ENCODE measurements around the gene CD40. TPM values are rescaled to one million over a fixed set of nuclear protein-coding genes. Genes with fewer than 3 reads are reported as not detected.
"Not testable (repeated sequence)": the region's sequence is repeated elsewhere in the genome, so short reads cannot be mapped to it uniquely, and the experiment has no call there.

Gene CD40
- total RNA-seq, 6 experiments from 2014 or later: 8.8 to 11.7 (median 9.4) TPM

DNA sequence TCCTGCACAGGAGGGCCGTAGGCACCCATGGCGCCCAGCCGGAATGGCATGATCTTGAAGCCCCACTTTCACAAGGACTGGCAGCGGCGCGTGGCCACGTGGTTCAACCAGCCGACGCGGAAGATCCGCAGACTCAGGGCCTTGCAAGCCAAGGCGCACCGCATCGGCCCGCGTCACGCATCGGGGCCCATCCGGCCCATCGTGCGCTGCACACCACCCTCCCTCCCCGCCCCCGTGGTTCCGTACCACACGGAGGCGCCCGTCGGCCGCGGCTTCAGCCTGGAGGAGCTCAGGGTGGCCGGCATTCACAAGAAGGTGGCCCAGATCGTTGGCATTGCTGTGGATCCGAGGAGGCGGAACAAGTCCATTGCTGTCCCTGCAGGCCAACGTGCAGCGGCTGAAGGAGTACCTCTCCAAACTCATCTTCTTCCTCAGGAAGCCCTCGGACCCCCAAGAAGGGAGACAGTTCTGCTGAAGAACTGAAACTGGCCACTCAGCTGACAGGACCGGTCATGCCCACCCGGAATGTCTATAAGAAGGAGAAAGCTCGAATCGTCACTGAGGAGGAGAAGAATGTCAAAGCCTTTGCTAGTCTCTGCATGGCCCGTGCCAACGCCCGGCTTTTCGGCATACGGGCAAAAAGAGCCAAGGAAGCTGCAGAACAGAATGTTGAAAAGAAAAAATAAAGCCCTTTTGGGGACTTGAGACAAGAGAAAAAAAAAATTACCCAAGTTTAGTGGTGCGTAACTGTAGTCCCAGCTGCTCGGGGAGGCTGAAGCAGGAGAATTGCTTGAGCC lies 18.4 kb upstream of the CD40 start:
- 36% methylated on average over 28 of the region's 48 CpGs for WGBS (ENCODE audit: insufficient coverage, low coverage, low lambda C conversion rate, missing lambda C conversion rate)
- H3K4me3 ChIP-seq: no peak overlapping the region

DNA sequence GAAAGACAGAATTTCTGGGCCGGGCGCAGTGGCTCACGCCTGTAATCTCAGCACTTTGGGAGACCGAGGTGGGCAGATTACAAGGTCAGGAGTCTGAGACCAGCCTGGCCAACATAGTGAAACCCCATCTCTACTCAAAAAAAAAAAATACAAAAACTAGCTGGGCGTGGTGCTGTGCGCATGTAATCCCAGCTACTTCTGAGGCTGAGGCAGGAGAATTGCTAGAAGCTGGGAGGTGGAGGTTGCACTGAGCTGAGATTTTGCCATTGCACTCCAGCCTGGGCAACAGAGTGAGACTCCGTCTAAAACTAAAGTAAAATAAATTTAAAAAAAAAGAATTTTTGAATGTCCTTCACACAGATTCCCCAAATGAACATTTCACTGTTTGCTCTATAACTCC lies 17.7 kb upstream of the CD40 start:
- intact Hi-C loops (cut with DNase I); H3K27me3 ChIP-seq; H3K4me1 ChIP-seq; H3K4me3 ChIP-seq; DNase-seq; ATAC-seq; H3K27ac ChIP-seq; H3K9me3 ChIP-seq; H3K36me3 ChIP-seq: not testable (repeated sequence)
- 76% methylated on average over 7 of the region's 7 CpGs for WGBS (ENCODE audit: insufficient coverage, low coverage, low lambda C conversion rate, missing lambda C conversion rate)

More for the DNA sequence above, 18.4 kb upstream of the CD40 start:
- H3K4me1 ChIP-seq: no peaks in the 10 kb centered on the region
- no peak overlapping the region for H3K27ac ChIP-seq
- peak in 3 of 4 donors; percentile 52 to 66 (median 61) for ATAC-seq
- H3K27me3 ChIP-seq: peaks cover 0 to 4% of the 10 kb centered on the region in 2 donors
- TF ChIP-seq POLR2A (IDR thresholded peaks at IDR 0.05): no peak
- TF ChIP-seq, protein P1, sequence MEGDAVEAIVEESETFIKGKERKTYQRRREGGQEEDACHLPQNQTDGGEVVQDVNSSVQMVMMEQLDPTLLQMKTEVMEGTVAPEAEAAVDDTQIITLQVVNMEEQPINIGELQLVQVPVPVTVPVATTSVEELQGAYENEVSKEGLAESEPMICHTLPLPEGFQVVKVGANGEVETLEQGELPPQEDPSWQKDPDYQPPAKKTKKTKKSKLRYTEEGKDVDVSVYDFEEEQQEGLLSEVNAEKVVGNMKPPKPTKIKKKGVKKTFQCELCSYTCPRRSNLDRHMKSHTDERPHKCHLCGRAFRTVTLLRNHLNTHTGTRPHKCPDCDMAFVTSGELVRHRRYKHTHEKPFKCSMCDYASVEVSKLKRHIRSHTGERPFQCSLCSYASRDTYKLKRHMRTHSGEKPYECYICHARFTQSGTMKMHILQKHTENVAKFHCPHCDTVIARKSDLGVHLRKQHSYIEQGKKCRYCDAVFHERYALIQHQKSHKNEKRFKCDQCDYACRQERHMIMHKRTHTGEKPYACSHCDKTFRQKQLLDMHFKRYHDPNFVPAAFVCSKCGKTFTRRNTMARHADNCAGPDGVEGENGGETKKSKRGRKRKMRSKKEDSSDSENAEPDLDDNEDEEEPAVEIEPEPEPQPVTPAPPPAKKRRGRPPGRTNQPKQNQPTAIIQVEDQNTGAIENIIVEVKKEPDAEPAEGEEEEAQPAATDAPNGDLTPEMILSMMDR (IDR thresholded peaks at IDR 0.05): no peak
- peak in 1 of 3 donors; percentile 34 for DNase-seq
- intact Hi-C loops (cut with DNase I): loop anchor here in 1 of 2 donors (10.0 kb wide), 1 partner anchor 85 kb away; no protein-coding TSS in a partner anchor
- no peaks in the 10 kb centered on the region for H3K36me3 ChIP-seq
- no peaks in the 10 kb centered on the region for H3K9me3 ChIP-seq

DNA sequence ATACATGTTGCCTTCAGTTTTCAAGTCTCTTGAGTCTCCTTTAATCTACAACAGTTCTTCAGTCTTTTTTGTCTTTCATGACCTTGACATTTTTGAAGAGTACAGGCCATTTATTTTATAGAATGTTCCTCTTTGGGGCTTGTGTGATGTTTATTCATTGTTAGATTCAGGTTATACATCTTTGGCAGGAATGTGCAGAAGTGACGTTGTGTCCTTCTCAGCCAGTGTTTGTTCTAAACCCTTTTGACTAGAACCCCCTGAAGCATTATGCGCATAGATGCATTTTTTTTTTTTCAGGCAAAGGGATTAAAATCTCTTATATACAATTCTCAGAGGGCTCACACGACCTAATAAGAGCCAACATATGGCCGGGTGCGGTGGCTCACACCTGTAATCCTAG lies 17.1 kb upstream of the CD40 start:
- DNase-seq (no peak), ATAC-seq (no peak)
- no peak overlapping the region for H3K27ac ChIP-seq
- H3K4me1 ChIP-seq: no peaks in the 10 kb centered on the region
- H3K27me3 ChIP-seq: peaks cover 0 to 4% of the 10 kb centered on the region in 2 donors
- intact Hi-C loops (cut with DNase I): no loop called here
- no peak overlapping the region for H3K4me3 ChIP-seq
- no peaks in the 10 kb centered on the region for H3K9me3 ChIP-seq
- 52% methylated on average over 4 of the region's 5 CpGs for WGBS (ENCODE audit: insufficient coverage, low coverage, low lambda C conversion rate, missing lambda C conversion rate)
- H3K36me3 ChIP-seq: no peaks in the 10 kb centered on the region
- TF ChIP-seq, protein P1 (IDR thresholded peaks at IDR 0.05): no peak
- TF ChIP-seq POLR2A (IDR thresholded peaks at IDR 0.05): no peak

DNA sequence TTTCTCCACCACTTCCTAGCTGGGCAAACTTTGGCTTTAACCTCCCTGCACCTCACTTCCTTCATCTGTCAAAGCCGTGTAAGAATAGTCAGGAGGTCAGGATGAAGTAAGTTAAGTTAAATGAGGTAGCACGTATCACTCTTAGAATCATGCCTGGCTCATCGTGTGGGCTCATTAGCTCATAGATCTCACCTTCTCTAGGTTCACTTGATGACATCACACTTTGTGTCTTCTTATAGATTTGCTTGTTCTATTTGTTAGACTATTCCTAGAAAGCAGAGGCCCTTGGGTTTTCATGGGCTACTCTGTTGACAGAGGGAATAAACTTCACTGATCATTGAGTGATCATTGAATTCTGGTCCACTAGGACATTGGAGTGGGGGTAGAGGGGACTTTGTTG lies 16.2 kb upstream of the CD40 start:
- no peak overlapping the region for H3K27ac ChIP-seq
- H3K27me3 ChIP-seq: peaks cover 0 to 4% of the 10 kb centered on the region in 2 donors
- 50% methylated on average over 2 of the region's 3 CpGs for WGBS (ENCODE audit: insufficient coverage, low coverage, low lambda C conversion rate, missing lambda C conversion rate)
- no peak for TF ChIP-seq POLR2A (IDR thresholded peaks at IDR 0.05)
- TF ChIP-seq, protein P1 (IDR thresholded peaks at IDR 0.05): no peak
- intact Hi-C loops (cut with DNase I): no loop called here
- no peaks in the 10 kb centered on the region for H3K9me3 ChIP-seq
- H3K4me3 ChIP-seq: no peak overlapping the region
- no peaks in the 10 kb centered on the region for H3K4me1 ChIP-seq
- no peak for ATAC-seq
- DNase-seq: no peak
- no peaks in the 10 kb centered on the region for H3K36me3 ChIP-seq

DNA sequence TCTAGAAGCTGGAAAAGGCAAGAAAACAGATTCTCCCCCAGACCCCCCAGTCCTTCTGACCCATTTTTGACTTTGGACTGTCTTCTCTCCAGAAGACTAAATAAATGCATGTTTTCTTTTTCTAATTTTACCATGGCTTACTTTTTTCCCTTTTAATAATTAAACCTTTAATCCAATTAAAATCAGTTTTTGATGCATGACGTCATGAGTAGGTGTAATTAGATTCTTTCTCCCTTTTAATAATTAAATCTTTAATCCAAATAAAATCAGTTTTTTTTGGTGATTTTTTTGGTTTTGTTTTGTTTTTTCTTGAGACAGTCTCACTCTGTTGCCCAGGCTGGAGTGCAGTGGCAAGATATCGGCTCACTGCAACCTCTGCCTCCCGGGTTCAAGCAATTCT lies 15.2 kb upstream of the CD40 start:
- H3K36me3 ChIP-seq: no peaks in the 10 kb centered on the region
- TF ChIP-seq POLR2A (IDR thresholded peaks at IDR 0.05): no peak
- TF ChIP-seq, protein P1 (IDR thresholded peaks at IDR 0.05): no peak

More for the DNA sequence above, 15.2 kb upstream of the CD40 start:
- ATAC-seq (no peak), DNase-seq (no peak)
- 42% methylated on average over 3 of the region's 3 CpGs for WGBS (ENCODE audit: insufficient coverage, low coverage, low lambda C conversion rate, missing lambda C conversion rate)
- H3K4me1 ChIP-seq: no peaks in the 10 kb centered on the region
- H3K4me3 ChIP-seq: no peak overlapping the region
- peaks cover 0 to 4% of the 10 kb centered on the region in 2 donors for H3K27me3 ChIP-seq
- H3K9me3 ChIP-seq: no peaks in the 10 kb centered on the region
- intact Hi-C loops (cut with DNase I): no loop called here
- no peak overlapping the region for H3K27ac ChIP-seq
